ENCODE results near the gene TRAF4. TPM values are rescaled to one million over a fixed set of nuclear protein-coding genes. Genes with fewer than 3 reads are reported as not detected.

Gene TRAF4
- total and polyA plus RNA-seq, 4 donors, result 8.5 to 32.0 (median 23.9) TPM

DNA sequence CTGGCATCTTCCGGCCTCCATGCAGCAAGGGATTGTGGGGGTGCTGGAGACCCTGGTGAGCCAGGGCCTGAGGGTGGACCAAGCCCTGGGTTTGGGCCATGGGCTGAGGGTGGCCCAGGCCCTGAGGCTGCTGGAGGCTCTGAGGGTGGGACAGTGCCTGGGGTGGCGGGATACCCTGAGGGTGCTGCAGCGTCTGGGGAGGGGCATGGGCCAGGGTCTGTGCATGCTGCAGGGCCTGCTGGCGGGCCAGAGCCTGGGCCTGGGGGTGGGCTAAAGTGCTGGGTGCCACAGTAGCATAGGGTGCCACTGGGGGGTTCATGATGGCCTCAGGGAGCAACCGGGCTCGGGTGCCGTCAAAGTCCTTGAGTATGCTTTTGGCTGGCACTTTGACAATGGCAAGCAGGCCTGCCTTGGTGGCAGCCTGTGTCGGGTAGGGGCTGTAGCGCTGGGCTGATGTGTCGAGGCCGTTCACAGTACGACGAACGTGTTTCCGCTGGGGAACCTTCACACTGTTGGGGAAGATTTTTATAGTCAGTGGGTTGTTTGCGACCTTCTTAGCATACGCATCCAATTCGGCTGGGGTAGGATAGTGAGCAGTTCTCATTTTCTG lies 15.6 kb downstream of the TRAF4 start:
- TF ChIP-seq, protein P1, sequence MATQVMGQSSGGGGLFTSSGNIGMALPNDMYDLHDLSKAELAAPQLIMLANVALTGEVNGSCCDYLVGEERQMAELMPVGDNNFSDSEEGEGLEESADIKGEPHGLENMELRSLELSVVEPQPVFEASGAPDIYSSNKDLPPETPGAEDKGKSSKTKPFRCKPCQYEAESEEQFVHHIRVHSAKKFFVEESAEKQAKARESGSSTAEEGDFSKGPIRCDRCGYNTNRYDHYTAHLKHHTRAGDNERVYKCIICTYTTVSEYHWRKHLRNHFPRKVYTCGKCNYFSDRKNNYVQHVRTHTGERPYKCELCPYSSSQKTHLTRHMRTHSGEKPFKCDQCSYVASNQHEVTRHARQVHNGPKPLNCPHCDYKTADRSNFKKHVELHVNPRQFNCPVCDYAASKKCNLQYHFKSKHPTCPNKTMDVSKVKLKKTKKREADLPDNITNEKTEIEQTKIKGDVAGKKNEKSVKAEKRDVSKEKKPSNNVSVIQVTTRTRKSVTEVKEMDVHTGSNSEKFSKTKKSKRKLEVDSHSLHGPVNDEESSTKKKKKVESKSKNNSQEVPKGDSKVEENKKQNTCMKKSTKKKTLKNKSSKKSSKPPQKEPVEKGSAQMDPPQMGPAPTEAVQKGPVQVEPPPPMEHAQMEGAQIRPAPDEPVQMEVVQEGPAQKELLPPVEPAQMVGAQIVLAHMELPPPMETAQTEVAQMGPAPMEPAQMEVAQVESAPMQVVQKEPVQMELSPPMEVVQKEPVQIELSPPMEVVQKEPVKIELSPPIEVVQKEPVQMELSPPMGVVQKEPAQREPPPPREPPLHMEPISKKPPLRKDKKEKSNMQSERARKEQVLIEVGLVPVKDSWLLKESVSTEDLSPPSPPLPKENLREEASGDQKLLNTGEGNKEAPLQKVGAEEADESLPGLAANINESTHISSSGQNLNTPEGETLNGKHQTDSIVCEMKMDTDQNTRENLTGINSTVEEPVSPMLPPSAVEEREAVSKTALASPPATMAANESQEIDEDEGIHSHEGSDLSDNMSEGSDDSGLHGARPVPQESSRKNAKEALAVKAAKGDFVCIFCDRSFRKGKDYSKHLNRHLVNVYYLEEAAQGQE (IDR thresholded peaks at IDR 0.05), result no peak
- Histone ChIP-seq H3K27me3 (ENCODE audit: control insufficient read depth in 4 of 4, insufficient read depth in 4 of 4, low read length in 3 of 4) (no peaks in the 10 kb centered on the region), H3K9me3 (ENCODE audit: control insufficient read depth in 4 of 4, low read length in 3 of 4) (no peaks in the 10 kb centered on the region), H3K36me3 (ENCODE audit: control insufficient read depth in 4 of 4, insufficient read depth in 3 of 4, low read depth in 1 of 4, low read length in 3 of 4) (peaks cover 4 to 27% (median 8%) of the 10 kb centered on the region in 4 donors), H3K4me3 (ENCODE audit: low read depth in 1 of 3, low read length in 3 of 3) (no peak overlapping the region), H3K4me1 (ENCODE audit: control insufficient read depth in 4 of 4, insufficient read depth in 4 of 4, low read length in 3 of 4) (peaks cover 0 to 11% (median 7%) of the 10 kb centered on the region in 4 donors), H3K27ac (ENCODE audit: low read depth in 1 of 2, low read length in 2 of 2) (no peak overlapping the region), H3K9ac (ENCODE audit: low read depth in 1 of 2, low read length in 2 of 2) (no peak overlapping the region)
- 95% methylated on average over 18 of the region's 18 CpGs for WGBS
- no peak for DNase-seq (ENCODE audit: low spot score)

DNA sequence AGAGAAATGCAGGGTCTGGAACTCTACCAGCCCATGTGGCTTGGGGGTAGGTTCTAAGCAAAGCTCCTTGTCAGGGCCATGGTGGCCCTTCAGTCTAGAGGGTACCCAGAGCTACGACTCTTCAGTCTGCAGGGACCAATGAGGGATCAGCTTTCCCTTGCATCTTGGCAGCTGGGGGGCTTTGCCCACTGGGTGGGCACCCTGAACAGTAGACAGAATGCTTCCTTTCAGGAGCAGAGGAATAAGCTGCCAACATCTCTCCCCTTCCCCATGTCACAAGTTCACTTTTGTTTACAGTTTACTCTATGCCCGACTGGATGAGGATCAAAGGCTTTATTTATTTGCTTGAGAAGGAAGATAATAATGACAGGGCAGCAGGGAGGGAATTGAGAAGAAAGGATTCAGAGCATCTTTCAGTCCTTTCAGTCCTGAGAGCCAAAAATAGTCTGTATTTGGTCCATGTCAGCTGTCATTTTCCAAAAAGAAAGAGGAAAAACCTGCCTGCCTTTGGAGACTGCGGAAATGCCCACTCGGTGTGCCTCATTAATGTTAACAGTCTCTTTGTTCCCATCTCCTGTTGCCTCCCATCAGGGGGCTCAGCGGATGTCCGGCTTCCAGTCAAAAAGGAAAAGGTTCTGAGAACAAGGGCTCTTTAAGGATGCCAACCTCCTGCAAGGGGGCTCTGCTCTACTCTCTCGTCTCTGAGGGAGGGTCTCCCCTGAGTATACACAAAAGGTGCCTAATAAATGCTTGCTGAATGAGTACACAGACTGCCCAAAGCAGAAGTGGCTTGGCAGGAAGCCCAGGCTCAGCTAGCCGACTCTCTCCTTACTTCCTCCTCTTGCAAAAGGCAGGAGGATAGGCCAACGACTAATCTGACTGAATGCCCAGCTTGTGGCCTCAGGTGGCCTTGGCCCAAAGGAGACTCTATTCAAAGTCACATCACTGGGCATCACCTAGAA lies 17.1 kb downstream of the TRAF4 start:
- no peak overlapping the region for H3K9ac ChIP-seq (ENCODE audit: low read depth in 1 of 2, low read length in 2 of 2)
- no peak overlapping the region for H3K4me3 ChIP-seq (ENCODE audit: low read depth in 1 of 3, low read length in 3 of 3)
- TF ChIP-seq, protein P2, sequence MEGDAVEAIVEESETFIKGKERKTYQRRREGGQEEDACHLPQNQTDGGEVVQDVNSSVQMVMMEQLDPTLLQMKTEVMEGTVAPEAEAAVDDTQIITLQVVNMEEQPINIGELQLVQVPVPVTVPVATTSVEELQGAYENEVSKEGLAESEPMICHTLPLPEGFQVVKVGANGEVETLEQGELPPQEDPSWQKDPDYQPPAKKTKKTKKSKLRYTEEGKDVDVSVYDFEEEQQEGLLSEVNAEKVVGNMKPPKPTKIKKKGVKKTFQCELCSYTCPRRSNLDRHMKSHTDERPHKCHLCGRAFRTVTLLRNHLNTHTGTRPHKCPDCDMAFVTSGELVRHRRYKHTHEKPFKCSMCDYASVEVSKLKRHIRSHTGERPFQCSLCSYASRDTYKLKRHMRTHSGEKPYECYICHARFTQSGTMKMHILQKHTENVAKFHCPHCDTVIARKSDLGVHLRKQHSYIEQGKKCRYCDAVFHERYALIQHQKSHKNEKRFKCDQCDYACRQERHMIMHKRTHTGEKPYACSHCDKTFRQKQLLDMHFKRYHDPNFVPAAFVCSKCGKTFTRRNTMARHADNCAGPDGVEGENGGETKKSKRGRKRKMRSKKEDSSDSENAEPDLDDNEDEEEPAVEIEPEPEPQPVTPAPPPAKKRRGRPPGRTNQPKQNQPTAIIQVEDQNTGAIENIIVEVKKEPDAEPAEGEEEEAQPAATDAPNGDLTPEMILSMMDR (IDR thresholded peaks at IDR 0.05; ENCODE audit: low read depth, low read length, missing input control), result no peak
- TF ChIP-seq HNF4A (conservative IDR thresholded peaks at IDR 0.05) (peak; percentile 25 to 38), JUND (IDR thresholded peaks at IDR 0.05) (no peak), FOXA2 (IDR thresholded peaks at IDR 0.05) (no peak), RXRA (IDR thresholded peaks at IDR 0.05) (peak; percentile 65 to 76), HNF4G (IDR thresholded peaks at IDR 0.05) (no peak), GABPA (IDR thresholded peaks at IDR 0.05 in 1 of 2, conservative IDR thresholded peaks at IDR 0.05 in 1 of 2) (peak in 1 of 2 donors; percentile 34), RAD21 (IDR thresholded peaks at IDR 0.05) (peak in 1 of 2 donors; percentile 47), NR2F2 (IDR thresholded peaks at IDR 0.05) (no peak)
- TF ChIP-seq, protein P3, sequence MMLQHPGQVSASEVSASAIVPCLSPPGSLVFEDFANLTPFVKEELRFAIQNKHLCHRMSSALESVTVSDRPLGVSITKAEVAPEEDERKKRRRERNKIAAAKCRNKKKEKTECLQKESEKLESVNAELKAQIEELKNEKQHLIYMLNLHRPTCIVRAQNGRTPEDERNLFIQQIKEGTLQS (IDR thresholded peaks at IDR 0.05), result no peak
- WGBS, result 45% methylated on average over 9 of the region's 9 CpGs
- no peaks in the 10 kb centered on the region for H3K27me3 ChIP-seq (ENCODE audit: control insufficient read depth in 4 of 4, insufficient read depth in 4 of 4, low read length in 3 of 4)
- no peak for DNase-seq (ENCODE audit: low spot score)
- H3K4me1 ChIP-seq (ENCODE audit: control insufficient read depth in 4 of 4, insufficient read depth in 4 of 4, low read length in 3 of 4), result peaks cover 0 to 11% (median 7%) of the 10 kb centered on the region in 4 donors
- peaks cover 7 to 30% (median 13%) of the 10 kb centered on the region in 4 donors for H3K36me3 ChIP-seq (ENCODE audit: control insufficient read depth in 4 of 4, insufficient read depth in 3 of 4, low read depth in 1 of 4, low read length in 3 of 4)
- no peak overlapping the region for H3K27ac ChIP-seq (ENCODE audit: low read depth in 1 of 2, low read length in 2 of 2)
- H3K9me3 ChIP-seq (ENCODE audit: control insufficient read depth in 4 of 4, low read length in 3 of 4), result no peaks in the 10 kb centered on the region
